Measurements from ENCODE around the gene DEPDC4. TPM values are rescaled to one million over a fixed set of nuclear protein-coding genes. Genes with fewer than 3 reads are reported as not detected.

DEPDC4 gene
- total and polyA plus RNA-seq, 2 of the 13 experiments (the other 11 are each of a cell fraction or from before 2014, with no cell fraction given) = 2.2 to 5.7 TPM

GRCh38 chr12:100213016-100213891 is 53.6 kb downstream of the DEPDC4 start (continued):
- TF ChIP-seq SKIL (CRISPR knock-in tag; IDR thresholded peaks at IDR 0.05; ENCODE audit: borderline replicate concordance) (no peak), ZNF441 (CRISPR knock-in tag; IDR thresholded peaks at IDR 0.05; ENCODE audit: borderline replicate concordance) (no peak), SOX6 (IDR thresholded peaks at IDR 0.05) (no peak), SOX6 (CRISPR knock-in tag; IDR thresholded peaks at IDR 0.05) (peak; percentile 14; the same call in 1 of the 2 replicates), HIC2 (CRISPR knock-in tag; IDR thresholded peaks at IDR 0.05; ENCODE audit: low read depth) (no peak), TGIF2 (CRISPR knock-in tag; IDR thresholded peaks at IDR 0.05) (no peak), ZNF598 (CRISPR knock-in tag; IDR thresholded peaks at IDR 0.05; ENCODE audit: borderline replicate concordance) (no peak), FOSL1 (CRISPR knock-in tag; IDR thresholded peaks at IDR 0.05; ENCODE audit: borderline replicate concordance) (no peak), ZNF296 (CRISPR knock-in tag; conservative IDR thresholded peaks at IDR 0.05) (no peak), LBX2 (CRISPR knock-in tag; IDR thresholded peaks at IDR 0.05; ENCODE audit: borderline replicate concordance) (no peak), FOXM1 (CRISPR knock-in tag; IDR thresholded peaks at IDR 0.05) (no peak), FOXP4 (CRISPR knock-in tag; IDR thresholded peaks at IDR 0.05) (peak; percentile 28; the same call in 1 of the 2 replicates), CREB3 (CRISPR knock-in tag; IDR thresholded peaks at IDR 0.05) (no peak), ZNF280D (CRISPR knock-in tag; IDR thresholded peaks at IDR 0.05) (no peak), PBX2 (CRISPR knock-in tag; IDR thresholded peaks at IDR 0.05) (no peak), KDM2A (CRISPR knock-in tag; IDR thresholded peaks at IDR 0.05; ENCODE audit: borderline replicate concordance, low read depth) (no peak)
